ENCODE measurements around the gene CNPY2. TPM values are rescaled to one million over a fixed set of nuclear protein-coding genes. Genes with fewer than 3 reads are reported as not detected.
A peak's percentile ranks its signal among the peaks of the same experiment; 100 is the strongest.

CNPY2 gene
- total and polyA plus RNA-seq, 2 of the 13 experiments (the other 11 are each of a cell fraction or from before 2014, with no cell fraction given), result 285 to 356 TPM

DNA sequence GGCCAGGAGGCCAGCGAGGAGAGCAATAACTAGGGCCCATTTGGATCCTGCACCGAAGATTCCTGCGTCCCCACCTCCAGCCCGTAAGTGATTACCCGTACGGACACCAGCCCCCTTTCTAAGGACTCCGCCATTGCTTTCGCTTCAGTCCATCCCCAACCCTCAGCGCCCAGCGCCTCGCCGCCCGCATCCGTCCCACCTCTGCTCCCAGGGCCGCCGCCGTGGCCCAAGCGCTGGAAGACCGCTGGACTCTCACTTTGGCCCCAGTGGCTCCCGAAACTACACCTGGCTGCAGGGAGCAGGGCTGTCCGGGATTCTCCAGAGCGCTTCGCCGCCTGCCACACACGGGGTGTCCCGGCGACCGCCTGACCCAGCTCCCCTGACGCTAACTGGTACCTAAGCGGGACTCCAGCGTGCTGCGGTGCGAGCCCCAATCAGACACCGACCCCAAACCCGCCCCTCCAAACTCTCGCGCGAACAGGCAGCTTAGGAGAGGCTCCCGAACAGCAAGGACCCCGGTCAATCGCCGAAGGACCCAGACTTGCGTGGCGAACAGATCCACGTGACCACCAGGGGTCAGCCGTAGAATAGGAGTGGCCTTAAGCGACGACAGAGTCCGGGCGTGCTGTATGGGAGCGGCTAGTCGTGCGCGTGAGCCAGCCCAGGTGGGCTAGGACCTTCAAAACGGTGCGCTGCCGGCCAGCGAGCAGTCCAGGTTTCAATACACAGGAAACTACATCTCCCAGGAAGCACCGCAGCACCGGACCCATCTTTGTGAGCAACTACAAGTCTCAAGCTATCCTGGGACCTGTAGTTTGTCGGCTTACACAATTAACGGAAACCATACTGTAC lies at the start of gene CNPY2 (continued):
- TF ChIP-seq, protein P1, sequence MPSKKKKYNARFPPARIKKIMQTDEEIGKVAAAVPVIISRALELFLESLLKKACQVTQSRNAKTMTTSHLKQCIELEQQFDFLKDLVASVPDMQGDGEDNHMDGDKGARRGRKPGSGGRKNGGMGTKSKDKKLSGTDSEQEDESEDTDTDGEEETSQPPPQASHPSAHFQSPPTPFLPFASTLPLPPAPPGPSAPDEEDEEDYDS (CRISPR knock-in tag; IDR thresholded peaks at IDR 0.05), result peak; percentile 80
- TF ChIP-seq ZNF780A (CRISPR knock-in tag; IDR thresholded peaks at IDR 0.05) (peak; percentile 53; the same call in 1 of the 2 replicates), ZNF234 (CRISPR knock-in tag; conservative IDR thresholded peaks at IDR 0.05) (no peak), GFI1 (CRISPR knock-in tag; IDR thresholded peaks at IDR 0.05; ENCODE audit: borderline replicate concordance) (peak; percentile 14; the same call in 1 of the 2 replicates), KAT8 (CRISPR knock-in tag; IDR thresholded peaks at IDR 0.05) (peak; percentile 90), ZNF709 (CRISPR knock-in tag; IDR thresholded peaks at IDR 0.05) (peak; percentile 78), TBL1XR1 (IDR thresholded peaks at IDR 0.05; ENCODE audit: borderline replicate concordance, low read length, partially characterized antibody) (peak; percentile 52), NR1H2 (CRISPR knock-in tag; IDR thresholded peaks at IDR 0.05; ENCODE audit: borderline replicate concordance, low read depth) (0 out of 2 replicates have a peak, but pooled peaks have one; percentile 35), NR2F6 (IDR thresholded peaks at IDR 0.05) (no peak), NR2F6 (CRISPR knock-in tag; IDR thresholded peaks at IDR 0.05) (no peak; the same call in 1 of the 2 replicates), ISX (CRISPR knock-in tag; conservative IDR thresholded peaks at IDR 0.05) (0 out of 2 replicates have a peak, but pooled peaks have one; percentile 78), ZNF296 (CRISPR knock-in tag; conservative IDR thresholded peaks at IDR 0.05) (no peak)
- TF ChIP-seq, protein P2, sequence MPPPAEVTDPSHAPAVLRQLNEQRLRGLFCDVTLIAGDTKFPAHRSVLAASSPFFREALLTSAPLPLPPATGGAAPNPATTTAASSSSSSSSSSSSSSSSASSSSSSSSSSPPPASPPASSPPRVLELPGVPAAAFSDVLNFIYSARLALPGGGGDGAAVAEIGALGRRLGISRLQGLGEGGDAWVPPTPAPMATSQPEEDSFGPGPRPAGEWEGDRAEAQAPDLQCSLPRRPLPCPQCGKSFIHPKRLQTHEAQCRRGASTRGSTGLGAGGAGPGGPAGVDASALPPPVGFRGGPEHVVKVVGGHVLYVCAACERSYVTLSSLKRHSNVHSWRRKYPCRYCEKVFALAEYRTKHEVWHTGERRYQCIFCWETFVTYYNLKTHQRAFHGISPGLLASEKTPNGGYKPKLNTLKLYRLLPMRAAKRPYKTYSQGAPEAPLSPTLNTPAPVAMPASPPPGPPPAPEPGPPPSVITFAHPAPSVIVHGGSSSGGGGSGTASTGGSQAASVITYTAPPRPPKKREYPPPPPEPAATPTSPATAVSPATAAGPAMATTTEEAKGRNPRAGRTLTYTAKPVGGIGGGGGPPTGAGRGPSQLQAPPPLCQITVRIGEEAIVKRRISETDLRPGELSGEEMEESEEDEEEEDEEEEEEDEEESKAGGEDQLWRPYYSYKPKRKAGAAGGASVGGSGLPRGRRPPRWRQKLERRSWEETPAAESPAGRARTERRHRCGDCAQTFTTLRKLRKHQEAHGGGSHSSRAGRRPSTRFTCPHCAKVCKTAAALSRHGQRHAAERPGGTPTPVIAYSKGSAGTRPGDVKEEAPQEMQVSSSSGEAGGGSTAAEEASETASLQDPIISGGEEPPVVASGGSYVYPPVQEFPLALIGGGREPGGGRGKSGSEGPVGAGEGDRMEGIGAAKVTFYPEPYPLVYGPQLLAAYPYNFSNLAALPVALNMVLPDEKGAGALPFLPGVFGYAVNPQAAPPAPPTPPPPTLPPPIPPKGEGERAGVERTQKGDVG (CRISPR knock-in tag; IDR thresholded peaks at IDR 0.05; ENCODE audit: borderline replicate concordance), result no peak
- TF ChIP-seq, protein P3, sequence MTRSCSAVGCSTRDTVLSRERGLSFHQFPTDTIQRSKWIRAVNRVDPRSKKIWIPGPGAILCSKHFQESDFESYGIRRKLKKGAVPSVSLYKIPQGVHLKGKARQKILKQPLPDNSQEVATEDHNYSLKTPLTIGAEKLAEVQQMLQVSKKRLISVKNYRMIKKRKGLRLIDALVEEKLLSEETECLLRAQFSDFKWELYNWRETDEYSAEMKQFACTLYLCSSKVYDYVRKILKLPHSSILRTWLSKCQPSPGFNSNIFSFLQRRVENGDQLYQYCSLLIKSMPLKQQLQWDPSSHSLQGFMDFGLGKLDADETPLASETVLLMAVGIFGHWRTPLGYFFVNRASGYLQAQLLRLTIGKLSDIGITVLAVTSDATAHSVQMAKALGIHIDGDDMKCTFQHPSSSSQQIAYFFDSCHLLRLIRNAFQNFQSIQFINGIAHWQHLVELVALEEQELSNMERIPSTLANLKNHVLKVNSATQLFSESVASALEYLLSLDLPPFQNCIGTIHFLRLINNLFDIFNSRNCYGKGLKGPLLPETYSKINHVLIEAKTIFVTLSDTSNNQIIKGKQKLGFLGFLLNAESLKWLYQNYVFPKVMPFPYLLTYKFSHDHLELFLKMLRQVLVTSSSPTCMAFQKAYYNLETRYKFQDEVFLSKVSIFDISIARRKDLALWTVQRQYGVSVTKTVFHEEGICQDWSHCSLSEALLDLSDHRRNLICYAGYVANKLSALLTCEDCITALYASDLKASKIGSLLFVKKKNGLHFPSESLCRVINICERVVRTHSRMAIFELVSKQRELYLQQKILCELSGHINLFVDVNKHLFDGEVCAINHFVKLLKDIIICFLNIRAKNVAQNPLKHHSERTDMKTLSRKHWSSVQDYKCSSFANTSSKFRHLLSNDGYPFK (CRISPR knock-in tag; IDR thresholded peaks at IDR 0.05; ENCODE audit: borderline replicate concordance), result peak; percentile 82; the same call in 1 of the 2 replicates
- TF ChIP-seq, protein P4, sequence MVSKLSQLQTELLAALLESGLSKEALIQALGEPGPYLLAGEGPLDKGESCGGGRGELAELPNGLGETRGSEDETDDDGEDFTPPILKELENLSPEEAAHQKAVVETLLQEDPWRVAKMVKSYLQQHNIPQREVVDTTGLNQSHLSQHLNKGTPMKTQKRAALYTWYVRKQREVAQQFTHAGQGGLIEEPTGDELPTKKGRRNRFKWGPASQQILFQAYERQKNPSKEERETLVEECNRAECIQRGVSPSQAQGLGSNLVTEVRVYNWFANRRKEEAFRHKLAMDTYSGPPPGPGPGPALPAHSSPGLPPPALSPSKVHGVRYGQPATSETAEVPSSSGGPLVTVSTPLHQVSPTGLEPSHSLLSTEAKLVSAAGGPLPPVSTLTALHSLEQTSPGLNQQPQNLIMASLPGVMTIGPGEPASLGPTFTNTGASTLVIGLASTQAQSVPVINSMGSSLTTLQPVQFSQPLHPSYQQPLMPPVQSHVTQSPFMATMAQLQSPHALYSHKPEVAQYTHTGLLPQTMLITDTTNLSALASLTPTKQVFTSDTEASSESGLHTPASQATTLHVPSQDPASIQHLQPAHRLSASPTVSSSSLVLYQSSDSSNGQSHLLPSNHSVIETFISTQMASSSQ (IDR thresholded peaks at IDR 0.05; ENCODE audit: low read depth), result no peak; the same call in 1 of the 2 replicates
- TF ChIP-seq, protein P4 (CRISPR knock-in tag; IDR thresholded peaks at IDR 0.05; ENCODE audit: borderline replicate concordance), result no peak
- TF ChIP-seq, protein P5, sequence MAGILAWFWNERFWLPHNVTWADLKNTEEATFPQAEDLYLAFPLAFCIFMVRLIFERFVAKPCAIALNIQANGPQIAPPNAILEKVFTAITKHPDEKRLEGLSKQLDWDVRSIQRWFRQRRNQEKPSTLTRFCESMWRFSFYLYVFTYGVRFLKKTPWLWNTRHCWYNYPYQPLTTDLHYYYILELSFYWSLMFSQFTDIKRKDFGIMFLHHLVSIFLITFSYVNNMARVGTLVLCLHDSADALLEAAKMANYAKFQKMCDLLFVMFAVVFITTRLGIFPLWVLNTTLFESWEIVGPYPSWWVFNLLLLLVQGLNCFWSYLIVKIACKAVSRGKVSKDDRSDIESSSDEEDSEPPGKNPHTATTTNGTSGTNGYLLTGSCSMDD (CRISPR knock-in tag; IDR thresholded peaks at IDR 0.05), result no peak; the same call in 1 of the 2 replicates

All from HepG2 (cell line).